Measurements from ENCODE around the gene TAS2R50. TPM values are rescaled to one million over a fixed set of nuclear protein-coding genes. Genes with fewer than 3 reads are reported as not detected.

Gene TAS2R50
- total RNA-seq, 1 donor: 6.2 TPM

DNA sequence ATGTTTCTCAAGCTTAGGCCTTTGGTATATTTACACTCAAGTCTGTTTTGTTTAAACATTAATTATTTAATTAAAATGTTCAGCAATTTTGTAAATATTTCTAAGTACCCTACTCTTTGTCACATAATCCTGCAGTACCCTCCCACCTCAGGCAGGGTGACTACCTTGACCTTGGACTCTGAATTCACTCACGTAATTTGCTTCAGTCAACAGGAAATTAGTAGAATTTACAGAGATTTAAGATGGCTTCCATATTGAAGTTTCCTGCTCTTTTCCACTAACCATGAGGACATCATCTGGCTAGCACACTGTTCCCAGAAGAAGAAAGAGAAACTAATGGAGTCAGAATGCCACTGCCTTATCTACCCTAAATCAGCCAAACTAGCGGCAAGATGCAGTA is 36.7 kb upstream of the TAS2R50 start:
- Histone ChIP-seq H3K79me2 (ENCODE audit: insufficient read depth, low read length) (no peaks in the 10 kb centered on the region), H3K4me3 (ENCODE audit: insufficient read depth, low read length) (no peak overlapping the region), H3K4me1 (ENCODE audit: insufficient read depth, low read length) (no peaks in the 10 kb centered on the region), H3K9me3 (ENCODE audit: low read depth, low read length) (no peaks in the 10 kb centered on the region), H3K27me3 (ENCODE audit: insufficient read depth, low read length) (no peaks in the 10 kb centered on the region), H3K27ac (ENCODE audit: low read depth, low read length) (no peak overlapping the region), H2AFZ (ENCODE audit: low read length) (no peak overlapping the region), H3K4me2 (ENCODE audit: insufficient read depth, low read length) (no peak overlapping the region), H3K36me3 (ENCODE audit: insufficient read depth, low read length) (no peaks in the 10 kb centered on the region), H4K20me1 (ENCODE audit: insufficient read depth, low read length) (no peaks in the 10 kb centered on the region)
- DNase-seq (ENCODE audit: insufficient read length, low spot score, missing footprints): no peak
- TF ChIP-seq, protein P1, sequence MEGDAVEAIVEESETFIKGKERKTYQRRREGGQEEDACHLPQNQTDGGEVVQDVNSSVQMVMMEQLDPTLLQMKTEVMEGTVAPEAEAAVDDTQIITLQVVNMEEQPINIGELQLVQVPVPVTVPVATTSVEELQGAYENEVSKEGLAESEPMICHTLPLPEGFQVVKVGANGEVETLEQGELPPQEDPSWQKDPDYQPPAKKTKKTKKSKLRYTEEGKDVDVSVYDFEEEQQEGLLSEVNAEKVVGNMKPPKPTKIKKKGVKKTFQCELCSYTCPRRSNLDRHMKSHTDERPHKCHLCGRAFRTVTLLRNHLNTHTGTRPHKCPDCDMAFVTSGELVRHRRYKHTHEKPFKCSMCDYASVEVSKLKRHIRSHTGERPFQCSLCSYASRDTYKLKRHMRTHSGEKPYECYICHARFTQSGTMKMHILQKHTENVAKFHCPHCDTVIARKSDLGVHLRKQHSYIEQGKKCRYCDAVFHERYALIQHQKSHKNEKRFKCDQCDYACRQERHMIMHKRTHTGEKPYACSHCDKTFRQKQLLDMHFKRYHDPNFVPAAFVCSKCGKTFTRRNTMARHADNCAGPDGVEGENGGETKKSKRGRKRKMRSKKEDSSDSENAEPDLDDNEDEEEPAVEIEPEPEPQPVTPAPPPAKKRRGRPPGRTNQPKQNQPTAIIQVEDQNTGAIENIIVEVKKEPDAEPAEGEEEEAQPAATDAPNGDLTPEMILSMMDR (IDR thresholded peaks at IDR 0.05; ENCODE audit: extremely low read depth, low read depth, low read length): no peak

- no peak for DNase-seq (ENCODE audit: insufficient read length, low spot score, missing footprints)
- Histone ChIP-seq H3K4me1 (ENCODE audit: insufficient read depth, low read length) (no peaks in the 10 kb centered on the region), H3K79me2 (ENCODE audit: insufficient read depth, low read length) (no peaks in the 10 kb centered on the region), H4K20me1 (ENCODE audit: insufficient read depth, low read length) (no peaks in the 10 kb centered on the region), H3K4me3 (ENCODE audit: insufficient read depth, low read length) (no peak within 1 kb of the TSS), H3K27ac (ENCODE audit: low read depth, low read length) (no peak within 1 kb of the TSS), H3K9me3 (ENCODE audit: low read depth, low read length) (no peaks in the 10 kb centered on the region), H2AFZ (ENCODE audit: low read length) (no peak within 1 kb of the TSS), H3K4me2 (ENCODE audit: insufficient read depth, low read length) (no peak within 1 kb of the TSS), H3K27me3 (ENCODE audit: insufficient read depth, low read length) (no peaks in the 10 kb centered on the region), H3K36me3 (ENCODE audit: insufficient read depth, low read length) (no peaks in the 10 kb centered on the region)
- TF ChIP-seq, protein P1 (IDR thresholded peaks at IDR 0.05; ENCODE audit: extremely low read depth, low read depth, low read length): no peak
Measured at GRCh38 chr12:11022520-11022919, 35.8 kb upstream of the TAS2R50 start, which contains the start of gene TAS2R19. TSS of gene TAS2R19 (minus strand) at chr12:11022620. CDS start at chr12:11022571, 49 bp downstream.

- H3K27ac ChIP-seq (ENCODE audit: low read depth, low read length): no peak overlapping the region
- H3K36me3 ChIP-seq (ENCODE audit: insufficient read depth, low read length): no peaks in the 10 kb centered on the region
- no peaks in the 10 kb centered on the region for H3K27me3 ChIP-seq (ENCODE audit: insufficient read depth, low read length)
- no peaks in the 10 kb centered on the region for H3K4me1 ChIP-seq (ENCODE audit: insufficient read depth, low read length)
- no peak overlapping the region for H3K4me2 ChIP-seq (ENCODE audit: insufficient read depth, low read length)
- H4K20me1 ChIP-seq (ENCODE audit: insufficient read depth, low read length): no peaks in the 10 kb centered on the region
- TF ChIP-seq, protein P1 (IDR thresholded peaks at IDR 0.05; ENCODE audit: extremely low read depth, low read depth, low read length): no peak
- no peak overlapping the region for H3K4me3 ChIP-seq (ENCODE audit: insufficient read depth, low read length)
- no peaks in the 10 kb centered on the region for H3K79me2 ChIP-seq (ENCODE audit: insufficient read depth, low read length)
- DNase-seq (ENCODE audit: insufficient read length, low spot score, missing footprints): no peak
- no peak overlapping the region for H2AFZ ChIP-seq (ENCODE audit: low read length)
- H3K9me3 ChIP-seq (ENCODE audit: low read depth, low read length): no peaks in the 10 kb centered on the region
Measured at GRCh38 chr12:11016937-11017336, 30.2 kb upstream of the TAS2R50 start.

GRCh38 chr12:11015775-11016430 is 29.2 kb upstream of the TAS2R50 start:
- no peak overlapping the region for H3K4me2 ChIP-seq (ENCODE audit: insufficient read depth, low read length)
- no peak overlapping the region for H3K4me3 ChIP-seq (ENCODE audit: insufficient read depth, low read length)
- H3K79me2 ChIP-seq (ENCODE audit: insufficient read depth, low read length): no peaks in the 10 kb centered on the region
- no peaks in the 10 kb centered on the region for H4K20me1 ChIP-seq (ENCODE audit: insufficient read depth, low read length)
- no peak overlapping the region for H2AFZ ChIP-seq (ENCODE audit: low read length)
- TF ChIP-seq, protein P1 (IDR thresholded peaks at IDR 0.05; ENCODE audit: extremely low read depth, low read depth, low read length): no peak
- H3K27me3 ChIP-seq (ENCODE audit: insufficient read depth, low read length): no peaks in the 10 kb centered on the region
- H3K36me3 ChIP-seq (ENCODE audit: insufficient read depth, low read length): no peaks in the 10 kb centered on the region
- no peaks in the 10 kb centered on the region for H3K4me1 ChIP-seq (ENCODE audit: insufficient read depth, low read length)
- H3K9me3 ChIP-seq (ENCODE audit: low read depth, low read length): no peaks in the 10 kb centered on the region
- no peak for DNase-seq (ENCODE audit: insufficient read length, low spot score, missing footprints)
- no peak overlapping the region for H3K27ac ChIP-seq (ENCODE audit: low read depth, low read length)

Data from osteoblast (primary cell).